Mononuclear cell (primary cell): ENCODE measurements around the gene FIBCD1. TPM values are rescaled to one million over a fixed set of nuclear protein-coding genes. Genes with fewer than 3 reads are reported as not detected.
"Not testable (repeated sequence)": the region's sequence is repeated elsewhere in the genome, so short reads cannot be mapped to it uniquely, and the experiment has no call there.

Source experiments
- H3K27me3 ChIP-seq: 2 replicates; pipeline ENCODE4 v1.6.0; 2011; ENCODE audit warnings: low read length, control low read depth; ENCODE audit not compliant: insufficient read depth
- H3K4me1 ChIP-seq: 2 replicates; pipeline ENCODE4 v1.5.1; 2011; ENCODE audit warnings: mild to moderate bottlenecking, low read length, control low read depth; ENCODE audit not compliant: insufficient read depth
- H3K4me3 ChIP-seq: 2 replicates; pipeline ENCODE4 v1.5.1; 2011; ENCODE audit warnings: mild to moderate bottlenecking, low read length, moderate library complexity
- H3K9me3 ChIP-seq: 2 replicates; pipeline ENCODE4 v1.5.1; 2011; ENCODE audit warnings: low read depth, mild to moderate bottlenecking, control low read depth, low read length
- total RNA-seq: library from RNA; depleted of rRNA; stranded (reverse); fragments of >200 nt; gene quantifications from one replicate; pipeline ENCODE4 v1.2.3, GENCODE V29; 2012

FIBCD1 gene
- total RNA-seq, 1 donor: not detected

- no peak overlapping the region for H3K4me3 ChIP-seq
- no peaks in the 10 kb centered on the region for H3K9me3 ChIP-seq
- no peaks in the 10 kb centered on the region for H3K4me1 ChIP-seq
- no peaks in the 10 kb centered on the region for H3K27me3 ChIP-seq
Observed at GRCh38 chr9:130918826-130919558, 20.1 kb downstream of the FIBCD1 start.

GRCh38 chr9:130918101-130918825, 20.8 kb downstream of the FIBCD1 start:
- Histone ChIP-seq H3K4me3 (no peak overlapping the region), H3K9me3 (no peaks in the 10 kb centered on the region), H3K4me1 (no peaks in the 10 kb centered on the region), H3K27me3 (no peaks in the 10 kb centered on the region)

- Histone ChIP-seq H3K27me3 (no peaks in the 10 kb centered on the region), H3K4me3 (no peak overlapping the region), H3K4me1 (no peaks in the 10 kb centered on the region), H3K9me3 (no peaks in the 10 kb centered on the region)
Observed at GRCh38 chr9:130917168-130917960, 21.7 kb downstream of the FIBCD1 start.

GRCh38 chr9:130915096-130915447, 24.0 kb downstream of the FIBCD1 start:
- no peaks in the 10 kb centered on the region for H3K27me3 ChIP-seq
- no peak overlapping the region for H3K4me3 ChIP-seq
- no peaks in the 10 kb centered on the region for H3K4me1 ChIP-seq
- H3K9me3 ChIP-seq: no peaks in the 10 kb centered on the region

GRCh38 chr9:130914417-130915095, 24.5 kb downstream of the FIBCD1 start:
- Histone ChIP-seq H3K4me1 (no peaks in the 10 kb centered on the region), H3K4me3 (no peak overlapping the region), H3K27me3 (no peaks in the 10 kb centered on the region), H3K9me3 (no peaks in the 10 kb centered on the region)

GRCh38 chr9:130913599-130914416, 25.2 kb downstream of the FIBCD1 start:
- H3K9me3 ChIP-seq: no peaks in the 10 kb centered on the region
- H3K4me3 ChIP-seq: no peak overlapping the region
- H3K27me3 ChIP-seq: no peaks in the 10 kb centered on the region
- H3K4me1 ChIP-seq: no peaks in the 10 kb centered on the region

GRCh38 chr9:130912932-130913598, 26.0 kb downstream of the FIBCD1 start:
- no peaks in the 10 kb centered on the region for H3K27me3 ChIP-seq
- no peaks in the 10 kb centered on the region for H3K9me3 ChIP-seq

GRCh38 chr9:130911254-130912049, 27.6 kb downstream of the FIBCD1 start:
- H3K27me3 ChIP-seq: no peaks in the 10 kb centered on the region

More at GRCh38 chr9:130912932-130913598, 26.0 kb downstream of the FIBCD1 start:
- Histone ChIP-seq H3K4me3 (no peak overlapping the region), H3K4me1 (no peaks in the 10 kb centered on the region)

GRCh38 chr9:130910670-130911069, 28.4 kb downstream of the FIBCD1 start:
- H3K4me1 ChIP-seq, H3K4me3 ChIP-seq, H3K9me3 ChIP-seq, H3K27me3 ChIP-seq: not testable (repeated sequence)

More at GRCh38 chr9:130911254-130912049, 27.6 kb downstream of the FIBCD1 start:
- no peaks in the 10 kb centered on the region for H3K4me1 ChIP-seq
- H3K9me3 ChIP-seq: no peaks in the 10 kb centered on the region
- H3K4me3 ChIP-seq: no peak overlapping the region

GRCh38 chr9:130910041-130910440, 29.0 kb downstream of the FIBCD1 start:
- H3K4me3 ChIP-seq, H3K4me1 ChIP-seq, H3K27me3 ChIP-seq, H3K9me3 ChIP-seq: not testable (repeated sequence)

- Histone ChIP-seq H3K4me3 (no peak overlapping the region), H3K9me3 (no peaks in the 10 kb centered on the region), H3K4me1 (no peaks in the 10 kb centered on the region), H3K27me3 (no peaks in the 10 kb centered on the region)
Observed at GRCh38 chr9:130908878-130909355, 30.1 kb downstream of the FIBCD1 start.

GRCh38 chr9:130908146-130908877, 30.7 kb downstream of the FIBCD1 start:
- Histone ChIP-seq H3K9me3 (no peaks in the 10 kb centered on the region), H3K4me1 (no peaks in the 10 kb centered on the region), H3K27me3 (no peaks in the 10 kb centered on the region), H3K4me3 (no peak overlapping the region)
